ENCODE measurements around the gene WASL. TPM values are rescaled to one million over a fixed set of nuclear protein-coding genes. Genes with fewer than 3 reads are reported as not detected.

The WASL gene
- total and polyA plus RNA-seq, 2 of the 13 experiments (the other 11 are each of a cell fraction or from before 2014, with no cell fraction given) = 7.9 to 12.8 TPM

GRCh38 chr7:123748734-123749536 lies at the start of gene WASL (continued):
- TF ChIP-seq MLXIP (CRISPR knock-in tag; IDR thresholded peaks at IDR 0.05; ENCODE audit: borderline replicate concordance) (no peak), ZBTB44 (CRISPR knock-in tag; IDR thresholded peaks at IDR 0.05) (no peak), CEBPZ (IDR thresholded peaks at IDR 0.05; ENCODE audit: low read length) (no peak), IRF9 (CRISPR knock-in tag; IDR thresholded peaks at IDR 0.05; ENCODE audit: borderline replicate concordance) (peak; percentile 32; the same call in 1 of the 2 replicates), THYN1 (CRISPR knock-in tag; IDR thresholded peaks at IDR 0.05; ENCODE audit: borderline replicate concordance, low read depth) (no peak), CBFB (CRISPR knock-in tag; IDR thresholded peaks at IDR 0.05) (peak; percentile 22), SP4 (CRISPR knock-in tag; IDR thresholded peaks at IDR 0.05) (peak; percentile 89), POLR2AphosphoS5 (IDR thresholded peaks at IDR 0.05; ENCODE audit: low read depth, low read length) (peak; percentile 90), STAG1 (CRISPR knock-in tag; IDR thresholded peaks at IDR 0.05) (no peak), ZNF841 (CRISPR knock-in tag; IDR thresholded peaks at IDR 0.05; ENCODE audit: borderline replicate concordance) (peak; percentile 86; the same call in 1 of the 2 replicates), ZNF225 (CRISPR knock-in tag; IDR thresholded peaks at IDR 0.05) (0 out of 2 replicates have a peak, but pooled peaks have one; percentile 66), ZNF790 (CRISPR knock-in tag; IDR thresholded peaks at IDR 0.05; ENCODE audit: borderline replicate concordance) (0 out of 2 replicates have a peak, but pooled peaks have one; percentile 22), ARID4A (CRISPR knock-in tag; IDR thresholded peaks at IDR 0.05; ENCODE audit: borderline replicate concordance) (peak; percentile 85; the same call in 1 of the 2 replicates), ARID2 (CRISPR knock-in tag; IDR thresholded peaks at IDR 0.05; ENCODE audit: borderline replicate concordance) (no peak)
